HG02970 (cell line): Measurements from ENCODE around the gene DIPK1A.

Experiments used
- ATAC-seq: cut with Tn5 transposase; IDR thresholded peaks from one replicate; pipeline ENCODE4 v1.9.1; 2021; ENCODE audit warnings: mild to moderate bottlenecking, moderate library complexity, moderate number of reproducible peaks; ENCODE audit not compliant: unreplicated experiment, low FRiP score

The DIPK1A gene

GRCh38 chr1:92883297-92883696 is 78.0 kb downstream of the DIPK1A start:
- ATAC-seq = no peak

DNA sequence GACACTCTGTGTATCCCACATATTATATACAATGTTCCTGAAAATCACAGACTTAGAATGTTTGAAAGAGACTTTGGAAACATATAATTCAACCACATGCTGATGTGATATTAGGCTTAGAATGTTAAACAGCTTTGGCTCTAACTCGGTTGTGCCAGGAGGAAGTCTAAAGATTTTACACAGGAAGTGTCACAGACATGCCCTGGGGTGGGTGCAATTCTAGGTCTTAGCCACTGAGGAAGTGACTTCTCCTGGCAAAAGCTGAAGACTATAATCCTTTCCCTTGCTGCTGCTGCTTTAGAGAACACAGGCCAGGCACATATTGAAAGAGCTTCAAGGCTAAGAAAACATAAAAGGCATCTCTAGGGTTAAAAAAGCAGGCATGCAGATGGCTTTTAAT is 78.4 kb downstream of the DIPK1A start:
- ATAC-seq = no peak

DNA sequence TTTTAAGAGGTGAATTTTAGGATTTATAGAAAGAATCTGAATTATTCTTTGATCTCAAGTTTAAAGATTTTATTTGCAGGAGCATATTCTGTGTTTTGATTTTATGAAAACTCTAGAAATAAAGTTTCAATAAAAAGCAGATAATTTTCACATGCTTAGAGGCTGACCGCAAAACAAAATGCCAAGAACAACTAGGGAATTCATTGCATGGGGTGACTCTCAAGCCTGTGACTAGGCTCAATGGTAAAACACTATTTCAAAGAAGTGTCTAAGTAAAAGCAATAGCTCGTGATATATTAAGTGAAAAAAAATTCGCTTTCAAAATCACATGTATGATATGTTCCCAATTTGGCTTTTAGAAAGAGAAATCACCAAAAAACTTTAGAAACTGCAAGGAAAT is 79.9 kb downstream of the DIPK1A start:
- no peak for ATAC-seq

DNA sequence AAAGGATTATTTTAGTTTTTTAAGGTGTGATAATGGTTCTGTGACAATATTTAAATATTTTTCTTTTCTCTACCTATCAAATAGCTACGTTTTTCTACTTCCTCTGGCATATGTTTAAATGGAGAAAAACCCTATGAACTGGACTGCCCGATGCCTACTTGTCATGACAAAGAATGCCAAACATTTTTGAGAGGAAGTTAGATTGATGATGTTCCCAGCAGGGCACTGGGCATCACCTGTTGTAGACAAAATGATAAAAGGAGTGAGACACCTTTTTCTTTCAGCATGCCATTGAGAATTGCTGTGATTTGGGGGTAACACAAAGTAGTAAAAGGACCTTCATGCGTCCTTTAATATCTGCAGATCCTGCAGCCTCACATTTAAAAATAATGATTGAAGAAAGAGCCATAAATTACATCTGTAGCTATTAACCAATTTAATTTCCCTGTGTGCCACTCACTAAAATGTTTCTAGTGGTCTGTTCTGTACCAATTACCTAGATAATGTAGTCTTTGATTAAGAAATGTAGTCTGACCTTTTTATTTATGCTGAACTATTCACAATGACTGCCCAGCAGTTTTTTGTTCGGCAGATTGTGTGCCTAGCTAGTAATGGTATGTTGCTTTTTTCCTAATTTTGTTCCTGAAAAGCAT is 81.8 kb downstream of the DIPK1A start:
- ATAC-seq = no peak

DNA sequence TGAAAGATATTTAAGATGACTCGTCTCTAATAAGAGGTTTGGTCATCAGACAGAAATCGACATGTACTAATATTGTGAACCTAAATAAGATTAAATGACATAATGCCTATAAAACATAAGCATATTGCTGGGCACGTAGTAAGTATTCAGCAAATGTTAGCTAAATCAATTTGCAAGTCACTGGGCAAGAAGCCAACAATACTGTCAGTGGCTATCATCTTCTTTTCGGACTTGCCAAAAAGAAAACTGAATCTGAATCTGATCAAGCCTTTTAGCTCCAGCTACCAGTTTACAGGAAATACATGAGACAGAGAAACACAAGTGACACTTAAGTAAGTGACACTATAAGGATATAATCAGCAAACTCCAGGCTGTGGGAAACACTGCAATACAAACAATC is 83.5 kb downstream of the DIPK1A start:
- no peak for ATAC-seq

- ATAC-seq = no peak
Observed at GRCh38 chr1:92877081-92877711, 84.1 kb downstream of the DIPK1A start.

GRCh38 chr1:92876351-92876750 is 84.9 kb downstream of the DIPK1A start:
- no peak for ATAC-seq

DNA sequence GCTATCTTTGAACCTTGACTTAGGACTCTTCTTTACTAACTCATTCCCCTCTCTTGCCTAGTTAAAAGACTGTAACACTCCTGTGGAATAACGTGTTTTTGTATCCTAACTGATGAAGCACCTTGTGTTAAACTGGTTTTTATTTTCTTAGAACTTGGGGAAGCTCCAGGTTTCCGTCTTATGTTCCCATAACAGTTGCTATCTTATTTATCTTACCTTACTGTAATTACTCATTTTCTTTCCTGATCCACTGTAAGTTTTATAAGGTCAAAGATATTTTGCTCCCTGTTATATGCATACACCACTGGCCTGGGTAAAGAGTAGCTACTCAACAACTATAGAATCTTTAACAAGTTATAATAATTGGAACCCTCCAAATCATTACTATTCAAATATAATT is 86.3 kb downstream of the DIPK1A start:
- ATAC-seq = no peak

- no peak for ATAC-seq
Observed at GRCh38 chr1:92872719-92873118, 88.5 kb downstream of the DIPK1A start.

- no peak for ATAC-seq
Observed at GRCh38 chr1:92870591-92870990, 90.7 kb downstream of the DIPK1A start.

- no peak for ATAC-seq
Observed at GRCh38 chr1:92864131-92864530, 97.1 kb downstream of the DIPK1A start.

DNA sequence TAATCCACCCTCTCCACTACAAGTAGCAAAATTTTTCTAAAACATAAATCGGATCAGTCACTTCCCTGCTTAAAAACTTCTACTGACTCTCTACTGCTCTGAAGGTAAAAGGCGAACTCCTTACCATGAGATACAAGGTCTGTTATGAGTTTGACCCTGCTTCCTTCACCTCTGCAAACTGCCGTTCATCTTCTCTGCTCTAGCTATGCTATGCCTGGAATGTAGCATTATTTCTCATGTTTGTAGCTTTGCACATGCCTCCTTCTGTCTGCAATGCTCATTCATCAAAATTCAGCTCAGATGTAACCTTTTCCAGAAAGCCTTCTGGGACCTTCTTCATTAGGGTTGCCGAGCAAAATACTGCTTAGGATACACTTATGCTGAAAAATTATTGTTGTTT is 98.7 kb downstream of the DIPK1A start:
- no peak for ATAC-seq

DNA sequence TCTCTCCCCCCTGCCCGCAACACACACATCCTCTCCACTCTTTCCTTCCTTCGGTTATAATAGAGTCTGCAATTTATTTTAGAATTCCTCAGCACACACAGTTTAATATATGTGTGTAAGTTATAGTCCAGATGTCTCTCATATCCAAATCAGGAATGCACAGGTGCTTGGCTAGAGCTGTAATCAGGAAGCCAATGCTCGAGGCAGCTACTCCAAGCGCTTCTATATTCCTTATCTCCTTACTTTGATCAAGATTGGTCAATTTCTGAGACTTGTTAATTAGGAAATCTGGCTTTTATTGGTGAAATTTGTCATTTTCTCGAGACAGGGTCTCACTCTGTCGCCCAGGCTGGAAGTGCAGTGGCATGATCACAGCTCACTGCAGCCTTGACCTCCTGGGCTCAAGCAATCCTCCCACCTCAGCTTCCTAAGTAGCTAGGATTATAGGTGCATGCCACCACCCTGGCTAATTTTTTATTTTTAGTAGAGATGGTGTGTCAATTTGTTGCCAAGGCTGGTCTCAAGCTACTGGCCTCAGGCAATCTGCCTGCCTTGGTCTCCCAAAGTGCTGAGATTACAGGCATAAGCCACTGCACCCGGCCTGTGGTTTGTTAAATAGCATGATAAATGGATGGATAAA is 101.7 kb downstream of the DIPK1A start:
- ATAC-seq = no peak

- peak; percentile 73 for ATAC-seq
Observed at GRCh38 chr1:92858564-92859399, 102.5 kb downstream of the DIPK1A start.

DNA sequence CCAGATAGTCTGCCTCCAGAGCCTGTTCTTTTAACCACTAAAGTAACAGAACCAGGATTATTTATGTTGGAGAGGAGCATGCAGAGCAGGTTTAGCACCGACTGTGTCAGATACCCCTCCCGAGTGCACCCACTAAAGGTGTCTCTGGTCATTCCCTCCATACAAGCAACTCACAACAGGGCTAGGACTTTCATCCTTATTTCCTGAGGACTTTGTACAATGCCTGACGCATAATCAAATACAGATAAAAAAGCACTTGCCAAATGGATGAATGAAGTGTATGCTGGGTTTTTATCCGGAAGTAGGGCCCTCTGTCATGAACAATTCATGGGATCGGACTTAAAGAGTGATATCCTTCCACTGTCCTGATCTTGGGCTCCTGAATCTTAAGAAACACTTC is 103.4 kb downstream of the DIPK1A start:
- ATAC-seq = no peak

DNA sequence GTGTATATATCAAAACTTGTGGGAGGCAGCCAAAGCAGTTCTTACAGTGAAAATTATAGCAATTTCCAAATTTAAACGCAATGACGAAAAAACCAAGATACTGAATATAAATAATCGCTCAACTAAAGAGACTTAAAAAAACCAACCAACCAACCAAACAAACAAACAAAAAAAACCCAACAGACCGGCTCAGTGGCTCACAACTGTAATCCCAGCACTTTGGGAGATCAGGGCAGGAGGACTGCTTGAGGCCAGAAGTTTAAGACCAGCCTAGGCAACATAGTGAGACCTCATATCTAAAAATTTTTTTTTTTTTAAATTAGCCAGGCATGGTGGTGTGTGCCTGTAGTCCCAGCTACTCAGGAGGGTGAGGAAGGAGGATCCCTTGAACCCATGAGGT is 106.0 kb downstream of the DIPK1A start:
- ATAC-seq = no peak

- no peak for ATAC-seq
Observed at GRCh38 chr1:92854101-92854785, 107.0 kb downstream of the DIPK1A start.

- no peak for ATAC-seq
Observed at GRCh38 chr1:92853299-92853698, 108.0 kb downstream of the DIPK1A start.

- ATAC-seq = no peak
Observed at GRCh38 chr1:92851729-92852128, 109.5 kb downstream of the DIPK1A start.

- no peak for ATAC-seq
Observed at GRCh38 chr1:92850019-92850418, 111.2 kb downstream of the DIPK1A start.

DNA sequence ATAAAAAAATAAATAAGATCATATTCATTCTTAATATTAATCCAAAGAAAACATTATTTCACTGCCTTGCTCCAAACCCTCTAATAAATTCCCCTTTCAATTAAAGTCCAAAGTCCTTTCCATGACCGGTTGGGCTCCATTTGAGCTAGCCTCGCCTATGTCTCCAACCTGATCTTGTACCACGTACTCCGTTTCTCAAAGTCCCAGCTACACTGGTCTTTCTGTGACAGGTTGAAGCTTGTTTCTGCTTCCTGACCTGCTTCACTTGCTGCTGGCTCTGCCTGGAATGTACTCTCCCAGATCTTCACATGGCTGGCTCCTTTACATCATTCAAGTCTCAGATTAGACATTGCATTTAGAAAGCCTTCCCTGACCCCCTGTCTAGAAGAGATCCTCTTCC is 113.1 kb downstream of the DIPK1A start:
- ATAC-seq = no peak
